HG02884 (cell line): ENCODE measurements around the gene CDH3.
"Not testable (repeated sequence)": the region's sequence is repeated elsewhere in the genome, so short reads cannot be mapped to it uniquely, and the experiment has no call there.

Source experiments
- ATAC-seq: cut with Tn5 transposase; IDR thresholded peaks from one replicate; pipeline ENCODE4 v1.9.1; 2021; ENCODE audit warnings: mild to moderate bottlenecking, moderate library complexity; ENCODE audit not compliant: unreplicated experiment

Gene CDH3

DNA sequence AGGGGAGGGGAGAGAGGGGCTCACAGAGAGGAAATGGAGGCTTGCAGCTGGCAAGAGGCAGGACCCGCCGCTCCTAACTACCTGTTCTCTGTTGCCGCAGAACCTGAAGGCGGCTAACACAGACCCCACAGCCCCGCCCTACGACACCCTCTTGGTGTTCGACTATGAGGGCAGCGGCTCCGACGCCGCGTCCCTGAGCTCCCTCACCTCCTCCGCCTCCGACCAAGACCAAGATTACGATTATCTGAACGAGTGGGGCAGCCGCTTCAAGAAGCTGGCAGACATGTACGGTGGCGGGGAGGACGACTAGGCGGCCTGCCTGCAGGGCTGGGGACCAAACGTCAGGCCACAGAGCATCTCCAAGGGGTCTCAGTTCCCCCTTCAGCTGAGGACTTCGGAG, 53.0 kb downstream of the CDH3 start:
- no peak for ATAC-seq

DNA sequence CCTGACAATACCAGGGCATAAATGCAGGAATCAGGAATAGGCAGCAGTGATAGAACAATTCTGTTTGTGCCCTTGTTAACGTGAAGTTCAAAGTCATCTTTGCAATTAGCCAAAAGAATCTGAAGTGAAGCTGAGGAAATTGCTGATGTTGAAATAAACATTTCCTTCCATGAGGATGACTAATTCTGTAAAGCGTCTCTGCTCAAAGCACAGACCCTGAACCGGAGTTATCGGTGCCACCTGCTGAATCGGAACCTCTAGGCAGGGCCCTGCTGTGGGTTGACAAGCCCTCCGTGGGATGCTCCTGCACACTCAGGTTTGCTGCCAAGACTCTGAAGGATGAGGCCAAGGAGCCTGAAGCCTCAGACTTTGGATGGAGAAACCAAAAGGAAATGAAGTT, 55.0 kb downstream of the CDH3 start:
- no peak for ATAC-seq

GRCh38 chr16:68700831-68701230, 55.7 kb downstream of the CDH3 start:
- ATAC-seq, result no peak

- ATAC-seq, result no peak
Measured at GRCh38 chr16:68704232-68704867, 59.2 kb downstream of the CDH3 start.

DNA sequence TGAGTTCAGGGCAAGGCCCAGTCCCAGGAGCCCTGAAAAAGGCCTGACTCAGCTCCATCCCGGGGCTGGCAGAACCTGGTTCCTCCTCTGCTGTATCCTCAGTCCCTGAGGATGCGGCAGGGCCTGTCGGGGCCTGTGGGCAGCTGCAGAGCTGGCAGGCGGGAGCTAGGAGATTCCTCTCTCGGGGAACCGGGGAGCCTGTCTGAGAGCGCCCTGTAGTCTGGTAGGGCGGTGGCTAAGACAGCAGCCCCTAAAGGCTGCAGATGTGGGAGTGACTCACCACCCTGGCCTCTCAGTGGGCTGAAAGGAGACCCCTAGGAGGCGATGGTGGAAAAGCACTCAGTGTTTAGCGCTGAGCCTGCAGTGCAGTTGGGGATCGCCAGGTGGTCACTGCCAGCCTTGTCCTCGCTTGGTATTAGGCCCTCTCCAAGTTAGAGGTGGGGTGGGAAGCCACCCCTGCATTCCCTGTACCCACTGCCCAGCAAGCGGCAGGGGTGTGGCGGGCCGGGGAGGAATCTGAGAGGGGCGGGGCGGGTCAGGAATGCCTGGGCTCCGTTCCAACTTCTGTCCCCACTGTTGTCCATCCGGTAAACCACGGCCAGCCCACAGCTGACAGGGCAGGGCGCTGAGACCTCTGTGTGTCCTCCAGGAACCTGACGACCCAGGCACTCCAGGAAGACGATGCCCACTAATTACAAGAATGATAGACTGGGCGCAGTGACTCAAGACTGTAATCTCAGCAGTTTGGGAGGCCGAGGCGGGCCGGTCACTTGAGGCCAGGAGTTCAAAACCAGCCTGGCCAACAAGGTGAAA, 62.4 kb downstream of the CDH3 start:
- ATAC-seq, result no peak

DNA sequence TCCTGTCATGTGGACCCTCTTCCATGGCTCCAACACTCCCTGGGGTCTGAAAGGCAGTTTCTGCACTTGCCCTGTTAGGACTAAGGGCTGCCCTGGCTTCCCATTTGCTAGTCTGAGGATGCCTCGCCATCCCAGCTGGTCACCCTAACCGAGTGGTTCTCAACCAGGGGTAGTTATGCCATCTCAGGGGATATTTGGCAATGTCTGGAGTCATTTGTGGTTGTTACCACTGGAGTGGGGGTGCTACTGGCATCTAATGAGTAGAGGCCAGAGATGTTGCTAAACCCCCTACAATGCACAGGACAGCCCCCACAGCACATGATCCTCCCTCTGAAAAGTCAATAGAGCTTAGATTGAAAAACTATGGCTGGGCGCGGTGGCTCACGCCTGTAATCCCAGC, 65.1 kb downstream of the CDH3 start:
- no peak for ATAC-seq

DNA sequence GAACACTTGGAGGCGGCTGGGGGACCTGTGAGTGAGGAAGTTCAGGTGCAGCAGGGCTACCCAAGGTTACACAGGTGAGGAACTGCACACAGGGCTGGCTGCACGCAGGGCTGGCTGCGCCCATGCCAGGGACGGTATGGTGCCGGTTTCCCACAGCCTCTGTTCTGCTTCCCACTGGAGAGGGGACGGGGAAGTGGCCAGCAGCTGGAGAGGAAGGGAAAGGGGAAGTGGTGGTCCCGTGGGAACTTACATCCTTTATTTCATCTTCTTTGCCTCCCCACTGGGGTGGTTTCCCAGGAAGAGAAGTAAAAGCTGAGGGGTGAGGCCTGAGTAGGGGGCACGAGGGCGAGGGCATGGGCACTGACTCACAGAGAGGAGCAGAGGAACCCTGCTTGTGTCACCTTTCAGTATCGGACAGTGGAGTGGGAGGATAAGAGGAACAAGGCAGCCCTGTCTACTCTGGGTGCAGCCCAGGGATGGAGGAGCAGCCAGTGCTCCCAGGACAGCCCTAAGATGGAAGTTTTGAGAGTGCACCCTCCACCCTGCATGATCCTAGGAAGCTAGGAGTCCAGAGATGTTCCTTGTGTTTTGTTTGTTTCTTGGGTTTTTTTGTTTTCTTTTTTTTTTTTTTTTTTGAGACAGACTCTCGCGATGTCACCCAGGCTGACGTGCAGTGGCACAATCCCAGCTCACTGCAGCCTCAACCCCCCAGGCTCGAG, 66.5 kb downstream of the CDH3 start:
- ATAC-seq, result no peak

GRCh38 chr16:68713361-68713760, 68.3 kb downstream of the CDH3 start:
- no peak for ATAC-seq

GRCh38 chr16:68715471-68715870, 70.4 kb downstream of the CDH3 start:
- ATAC-seq, result no peak

DNA sequence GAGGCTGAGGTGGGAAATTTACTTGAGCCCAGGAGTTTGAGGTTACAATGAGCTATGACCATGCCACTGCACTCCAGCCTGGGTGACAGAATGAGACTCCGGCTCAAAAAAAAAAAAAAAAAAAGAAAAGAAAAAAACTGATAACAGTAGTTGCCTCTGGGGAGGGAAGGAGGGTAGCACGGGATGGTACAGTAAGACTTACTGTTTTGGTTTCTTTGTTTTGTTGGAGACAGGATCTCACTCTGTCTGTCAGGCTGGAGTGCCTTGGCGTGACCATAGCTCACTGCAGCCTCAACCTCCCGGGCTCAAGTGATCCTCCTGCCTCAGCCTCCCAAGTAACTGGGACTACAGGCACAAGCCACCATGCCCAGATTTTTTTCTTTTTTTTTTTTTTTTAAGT, 71.4 kb downstream of the CDH3 start:
- ATAC-seq, result not testable (repeated sequence)

- ATAC-seq, result no peak
Measured at GRCh38 chr16:68717684-68718083, 72.6 kb downstream of the CDH3 start.

DNA sequence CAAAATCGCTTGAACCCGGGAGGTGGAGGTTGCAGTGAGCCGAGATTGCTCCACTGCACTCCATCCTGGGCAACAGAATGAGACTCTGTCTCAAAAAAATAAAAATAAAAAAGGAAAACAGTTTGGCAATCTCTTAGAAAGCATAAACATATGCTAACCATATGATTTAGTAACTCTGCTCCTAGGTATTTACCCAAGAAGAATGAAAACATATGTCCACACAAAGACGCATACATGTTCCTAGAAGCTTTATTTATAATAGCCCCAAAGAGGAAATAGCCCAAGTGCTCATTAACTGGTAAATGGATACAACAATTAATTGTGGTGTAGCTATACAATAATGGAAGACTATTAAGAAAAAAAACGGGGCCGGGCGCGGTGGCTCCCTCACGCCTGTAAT, 73.5 kb downstream of the CDH3 start:
- ATAC-seq, result no peak

DNA sequence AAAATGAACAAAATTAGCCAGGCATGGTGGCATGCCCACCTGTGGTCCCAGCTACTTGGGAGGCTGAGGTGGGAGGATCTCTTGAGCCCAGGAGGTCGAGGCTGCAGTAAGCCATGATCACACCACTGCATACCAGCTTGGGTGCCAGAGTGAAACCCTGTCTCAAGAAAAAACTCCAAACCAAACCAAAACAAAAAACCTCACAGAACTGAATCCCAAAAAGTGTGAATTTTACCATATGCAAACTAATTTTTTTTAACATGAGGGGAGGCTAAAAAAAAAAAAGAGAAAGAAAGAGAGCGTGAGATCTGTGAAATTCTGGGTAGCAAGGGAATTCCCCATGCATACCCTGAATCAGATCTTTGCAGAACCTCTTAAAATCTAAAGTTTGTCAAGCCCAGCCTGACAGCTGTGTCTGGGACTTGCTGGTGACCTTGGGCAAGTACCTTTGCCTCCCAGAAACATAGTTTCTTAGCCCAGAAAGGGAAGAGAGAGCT, 74.9 kb downstream of the CDH3 start:
- peak; percentile 90 for ATAC-seq

DNA sequence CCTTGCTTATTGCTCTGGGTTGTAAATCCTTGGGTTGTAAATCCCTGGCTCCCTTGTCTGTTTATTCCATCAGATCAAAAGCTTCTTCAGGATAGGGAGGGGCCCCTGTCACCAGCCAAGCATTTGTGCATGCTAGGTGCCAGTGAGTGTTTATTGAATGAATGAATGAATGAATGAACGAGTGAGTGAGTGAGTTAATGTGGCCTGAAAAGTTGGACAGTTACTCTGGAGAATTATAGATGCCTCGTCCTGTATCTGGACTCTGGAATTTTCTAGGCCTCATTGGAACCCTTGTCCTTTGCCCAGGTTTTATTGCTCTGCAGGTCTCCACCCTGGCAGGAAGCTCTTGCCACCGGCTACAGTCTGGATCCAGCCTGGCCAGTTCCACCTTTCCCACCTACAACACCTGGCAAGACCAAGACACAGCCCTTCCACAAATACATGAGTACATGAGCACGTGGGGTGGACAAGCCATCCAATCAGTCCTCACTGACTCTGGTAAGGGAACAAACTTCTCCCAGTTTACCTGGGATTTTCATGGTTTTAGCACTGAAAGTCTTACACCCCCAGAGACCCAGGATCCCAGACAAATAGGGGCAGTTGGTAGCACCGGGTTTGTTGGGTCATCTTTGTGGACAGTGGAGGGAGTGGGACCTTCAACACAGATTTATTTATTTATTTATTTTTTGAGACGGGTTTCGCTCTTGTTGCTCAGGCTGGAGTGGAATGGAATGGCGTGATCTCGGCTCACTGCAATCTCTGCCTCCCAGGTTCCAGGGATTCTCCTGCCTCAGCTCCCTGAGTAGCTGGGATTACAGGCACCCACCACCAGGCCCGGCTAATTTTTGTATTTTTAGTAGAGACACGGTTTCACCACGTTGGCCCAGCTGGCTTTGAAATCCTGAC, 77.3 kb downstream of the CDH3 start:
- no peak for ATAC-seq

GRCh38 chr16:68724797-68725196, 79.7 kb downstream of the CDH3 start:
- ATAC-seq, result no peak

DNA sequence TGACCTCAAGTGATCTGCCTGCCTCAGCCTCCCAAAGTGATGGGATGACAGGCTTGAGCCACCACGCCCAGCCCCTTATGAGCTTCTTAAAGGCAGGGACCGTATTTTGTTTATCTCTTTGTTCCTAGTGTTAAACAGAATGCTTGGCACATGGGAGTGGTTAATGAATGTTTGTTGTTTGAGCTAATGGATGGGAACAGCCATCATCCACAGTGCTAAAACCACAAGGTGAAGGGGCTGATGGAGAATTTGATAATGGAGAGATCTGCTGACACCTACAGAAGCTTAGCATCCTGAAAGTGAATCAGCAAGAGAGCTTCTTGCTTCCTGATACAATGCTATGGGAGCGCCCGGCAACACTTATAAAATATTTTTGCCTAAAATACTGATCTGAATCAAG, 83.4 kb downstream of the CDH3 start:
- no peak for ATAC-seq

GRCh38 chr16:68731637-68732036, 86.5 kb downstream of the CDH3 start:
- ATAC-seq, result no peak

GRCh38 chr16:68732042-68732680, 87.1 kb downstream of the CDH3 start:
- ATAC-seq, result no peak

DNA sequence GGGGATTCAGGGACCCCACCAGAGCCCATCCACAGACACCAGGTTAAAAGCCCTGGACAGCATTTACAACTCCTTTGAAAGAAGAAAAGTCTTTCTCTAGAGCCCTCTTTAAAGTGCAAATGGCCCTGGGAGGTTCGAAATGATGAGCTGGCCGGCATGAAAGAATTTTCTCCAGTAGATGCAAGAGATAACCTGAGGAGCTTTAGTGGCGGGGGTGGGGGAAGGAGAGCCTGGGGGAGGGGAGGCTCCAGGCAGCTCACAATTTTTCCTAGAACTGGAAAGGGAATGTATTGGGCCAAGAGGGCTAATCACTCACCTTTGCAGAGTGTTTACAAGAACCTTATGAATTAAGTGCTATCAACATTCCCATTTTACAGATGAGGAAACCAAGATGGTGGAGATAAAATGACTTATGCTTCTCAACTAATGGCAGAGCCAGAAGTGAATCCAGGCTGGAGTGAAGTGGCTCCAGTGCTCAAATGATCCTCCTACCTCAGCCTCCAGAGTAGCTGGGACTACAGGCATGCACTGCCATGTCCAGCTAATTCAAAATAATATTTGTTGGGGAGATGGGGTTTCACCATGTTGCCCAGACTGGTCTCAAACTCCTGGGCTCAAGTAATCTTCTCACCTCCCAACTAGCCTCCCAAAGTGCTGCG, 87.8 kb downstream of the CDH3 start:
- no peak for ATAC-seq

DNA sequence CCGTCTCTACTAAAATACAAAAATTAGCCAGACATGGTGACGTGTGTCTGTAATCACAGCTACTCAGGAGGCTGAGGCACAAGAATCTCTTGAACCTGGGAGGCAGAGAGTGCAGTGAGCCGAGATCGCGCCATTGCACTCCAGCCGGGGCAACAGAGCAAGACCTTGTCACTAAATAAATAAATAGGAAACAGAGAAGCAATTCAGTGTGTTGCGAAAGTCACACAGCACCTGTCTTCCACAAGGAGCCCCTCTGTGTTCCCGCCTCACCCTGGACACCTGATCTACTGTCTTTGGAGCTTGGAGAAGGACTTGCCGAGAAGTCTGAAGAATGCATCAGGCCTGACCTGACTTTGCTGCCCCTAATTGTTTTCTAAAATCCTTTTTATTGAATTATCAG, 88.5 kb downstream of the CDH3 start:
- ATAC-seq, result no peak
